AG09319 (cell line): ENCODE measurements around the gene MLXIP.

Source experiments
- DNase-seq: peaks from one replicate; pipeline ENCODE4 v3.0.0-alpha.2; 2010; ENCODE audit warnings: low read depth; ENCODE audit errors: extremely low read depth
- CTCF ChIP-seq: IDR thresholded peaks from 2 replicates; pipeline ENCODE4 v1.5.1; 2011; ENCODE audit warnings: low read depth, mild to moderate bottlenecking, inconsistent platforms, low read length, moderate library complexity

Gene MLXIP

DNA sequence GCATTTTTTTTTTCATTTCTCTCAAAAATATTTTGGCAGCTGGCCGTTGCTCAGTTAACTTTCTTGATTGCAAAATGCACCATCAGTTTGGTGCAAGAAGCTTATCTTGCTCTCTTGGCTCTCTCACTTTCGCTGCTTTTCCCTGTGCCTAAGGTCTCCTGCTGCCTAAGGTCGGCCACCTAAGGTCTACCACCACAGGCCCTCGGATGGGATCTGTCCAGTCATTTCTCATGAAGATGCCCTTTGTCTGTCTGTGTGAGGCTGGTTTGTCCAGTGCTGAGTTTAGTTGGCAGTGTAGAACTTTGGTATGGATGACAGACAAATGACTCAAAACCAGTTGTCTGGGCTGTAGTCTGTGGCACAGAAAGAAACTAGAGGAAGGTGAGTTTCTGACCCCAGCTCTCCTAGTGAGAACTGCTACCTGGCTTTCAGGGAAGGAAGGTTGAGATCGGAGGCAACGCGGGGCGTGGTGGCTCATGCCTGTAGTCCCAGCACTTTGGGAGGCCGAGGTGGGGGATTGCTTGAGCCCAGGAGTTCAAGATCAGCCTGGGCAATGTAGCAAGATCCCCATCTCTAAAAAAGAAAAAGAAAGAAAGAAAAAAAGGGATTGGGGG, 2.6 kb downstream of the MLXIP start:
- DNase-seq = no peak
- no peak for TF ChIP-seq CTCF

- TF ChIP-seq CTCF = no peak; the same call in 1 of the 2 replicates
- no peak for DNase-seq
These were observed 3.2 kb downstream of the MLXIP start for GRCh38 chr12:122081697-122082221.

DNA sequence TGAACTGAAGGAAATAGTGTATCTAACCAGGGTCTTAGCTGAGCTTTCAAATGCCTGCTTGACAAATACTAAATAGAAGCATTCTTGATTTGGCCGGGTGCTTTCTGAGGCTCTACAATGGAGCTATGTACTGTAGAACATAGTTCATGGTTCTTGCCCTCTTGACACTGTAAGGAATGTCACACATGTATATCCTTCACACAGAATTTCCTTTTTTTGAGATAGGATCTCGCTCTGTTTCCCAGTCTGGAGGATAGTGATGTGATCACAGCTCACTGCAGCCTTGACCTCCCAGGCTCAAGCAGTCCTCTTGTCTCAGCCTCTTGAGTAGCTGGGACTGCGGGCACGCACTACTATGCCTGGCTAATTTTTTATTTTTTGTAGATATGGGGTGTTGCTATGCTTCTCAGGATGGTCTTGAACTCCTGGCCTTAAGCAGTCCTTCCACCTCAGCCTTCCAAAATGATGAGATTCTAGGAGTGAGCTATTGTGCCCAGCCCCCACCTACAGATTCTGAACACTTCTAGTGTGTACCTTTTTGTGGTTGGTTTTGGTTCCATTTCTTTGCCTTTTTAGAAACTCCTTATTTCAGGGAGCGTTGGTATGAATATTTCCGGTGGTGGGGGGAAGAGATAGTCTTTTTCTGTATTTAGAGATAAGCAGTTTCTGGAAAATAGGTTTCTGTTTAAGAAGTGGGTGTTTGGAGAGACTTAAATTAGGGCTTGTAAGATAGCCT, 4.2 kb downstream of the MLXIP start:
- no peak for DNase-seq

GRCh38 chr12:122084857-122085405, 6.4 kb downstream of the MLXIP start:
- TF ChIP-seq CTCF = no peak
- DNase-seq = no peak

More for the DNA sequence above, 4.2 kb downstream of the MLXIP start:
- TF ChIP-seq CTCF = no peak

DNA sequence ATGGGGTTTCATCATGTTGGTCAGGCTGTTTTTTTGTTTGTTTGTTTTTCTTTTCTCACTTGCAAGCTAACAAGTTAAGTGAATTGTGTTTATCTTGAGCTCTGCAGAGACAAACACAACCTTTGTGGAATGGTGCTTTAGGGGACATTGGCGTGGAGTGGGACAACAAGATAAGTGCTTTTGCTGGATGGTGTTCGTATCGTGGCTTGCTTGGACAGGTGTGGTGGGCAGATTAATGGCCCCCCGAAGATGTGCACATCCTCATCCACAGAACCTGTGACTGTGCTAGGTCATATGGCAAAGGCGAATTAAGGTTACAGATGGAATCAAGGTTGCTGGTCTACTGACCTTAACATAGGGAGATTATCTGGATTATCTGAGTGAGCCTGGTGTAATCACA, 7.0 kb downstream of the MLXIP start:
- no peak for TF ChIP-seq CTCF
- no peak for DNase-seq

DNA sequence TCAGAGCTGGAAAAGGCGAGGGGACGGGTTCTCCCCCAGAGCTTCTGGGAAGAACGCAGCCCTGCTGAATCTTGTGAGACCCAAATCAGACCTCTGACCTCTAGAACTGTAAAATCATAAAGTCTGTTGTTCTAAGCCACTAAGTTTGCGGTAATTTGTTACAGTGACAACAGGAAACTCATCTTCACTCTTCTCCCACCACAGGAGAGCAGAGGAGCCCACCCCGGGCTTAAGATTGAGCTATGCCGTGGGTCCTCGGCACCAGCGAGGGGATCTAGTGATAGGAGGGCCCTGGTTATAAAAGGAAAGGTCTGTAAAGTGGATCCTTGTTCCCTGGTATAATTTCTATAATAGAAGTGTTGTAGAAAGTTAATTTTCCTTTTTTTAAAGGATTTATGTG, 7.6 kb downstream of the MLXIP start:
- DNase-seq = no peak
- no peak for TF ChIP-seq CTCF

GRCh38 chr12:122086641-122087285, 8.2 kb downstream of the MLXIP start:
- no peak for TF ChIP-seq CTCF
- DNase-seq = no peak
